Measurements from ENCODE around the gene TOP2B.

The TOP2B gene, protein sequence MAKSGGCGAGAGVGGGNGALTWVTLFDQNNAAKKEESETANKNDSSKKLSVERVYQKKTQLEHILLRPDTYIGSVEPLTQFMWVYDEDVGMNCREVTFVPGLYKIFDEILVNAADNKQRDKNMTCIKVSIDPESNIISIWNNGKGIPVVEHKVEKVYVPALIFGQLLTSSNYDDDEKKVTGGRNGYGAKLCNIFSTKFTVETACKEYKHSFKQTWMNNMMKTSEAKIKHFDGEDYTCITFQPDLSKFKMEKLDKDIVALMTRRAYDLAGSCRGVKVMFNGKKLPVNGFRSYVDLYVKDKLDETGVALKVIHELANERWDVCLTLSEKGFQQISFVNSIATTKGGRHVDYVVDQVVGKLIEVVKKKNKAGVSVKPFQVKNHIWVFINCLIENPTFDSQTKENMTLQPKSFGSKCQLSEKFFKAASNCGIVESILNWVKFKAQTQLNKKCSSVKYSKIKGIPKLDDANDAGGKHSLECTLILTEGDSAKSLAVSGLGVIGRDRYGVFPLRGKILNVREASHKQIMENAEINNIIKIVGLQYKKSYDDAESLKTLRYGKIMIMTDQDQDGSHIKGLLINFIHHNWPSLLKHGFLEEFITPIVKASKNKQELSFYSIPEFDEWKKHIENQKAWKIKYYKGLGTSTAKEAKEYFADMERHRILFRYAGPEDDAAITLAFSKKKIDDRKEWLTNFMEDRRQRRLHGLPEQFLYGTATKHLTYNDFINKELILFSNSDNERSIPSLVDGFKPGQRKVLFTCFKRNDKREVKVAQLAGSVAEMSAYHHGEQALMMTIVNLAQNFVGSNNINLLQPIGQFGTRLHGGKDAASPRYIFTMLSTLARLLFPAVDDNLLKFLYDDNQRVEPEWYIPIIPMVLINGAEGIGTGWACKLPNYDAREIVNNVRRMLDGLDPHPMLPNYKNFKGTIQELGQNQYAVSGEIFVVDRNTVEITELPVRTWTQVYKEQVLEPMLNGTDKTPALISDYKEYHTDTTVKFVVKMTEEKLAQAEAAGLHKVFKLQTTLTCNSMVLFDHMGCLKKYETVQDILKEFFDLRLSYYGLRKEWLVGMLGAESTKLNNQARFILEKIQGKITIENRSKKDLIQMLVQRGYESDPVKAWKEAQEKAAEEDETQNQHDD (N-terminal part only)

DNA sequence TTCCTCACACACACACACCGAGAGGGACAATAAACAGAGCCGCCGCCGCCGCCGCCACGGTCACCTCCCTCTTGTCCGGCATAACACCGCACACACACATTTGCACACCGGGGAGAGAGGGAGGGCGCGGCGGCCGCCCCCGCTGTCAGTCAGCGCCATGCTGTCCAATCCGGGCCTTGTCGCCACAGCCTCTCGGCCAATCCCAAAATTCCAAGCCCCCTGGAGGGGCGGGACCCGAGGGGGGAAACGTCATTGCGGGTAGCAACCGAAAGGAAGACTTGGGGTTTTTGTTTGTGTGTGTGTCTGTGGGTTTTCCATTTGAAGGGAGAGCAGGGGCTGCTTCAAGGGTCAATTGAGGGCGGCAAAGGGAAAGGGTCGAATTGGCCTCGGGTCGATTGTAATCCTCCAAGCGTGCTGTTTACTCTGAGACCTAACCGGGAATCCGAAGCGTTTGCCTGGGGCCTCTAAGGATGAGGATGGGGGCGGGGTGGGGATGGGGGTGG is at the start of gene TOP2B:
Gene TOP2B (minus strand): TSS at position 96 of the 503 bp plus-strand sequence. CDS start 610 bp downstream, outside the sequence.
- DNase-seq (ENCODE audit: low read depth, low spot score): peak; percentile 86

DNA sequence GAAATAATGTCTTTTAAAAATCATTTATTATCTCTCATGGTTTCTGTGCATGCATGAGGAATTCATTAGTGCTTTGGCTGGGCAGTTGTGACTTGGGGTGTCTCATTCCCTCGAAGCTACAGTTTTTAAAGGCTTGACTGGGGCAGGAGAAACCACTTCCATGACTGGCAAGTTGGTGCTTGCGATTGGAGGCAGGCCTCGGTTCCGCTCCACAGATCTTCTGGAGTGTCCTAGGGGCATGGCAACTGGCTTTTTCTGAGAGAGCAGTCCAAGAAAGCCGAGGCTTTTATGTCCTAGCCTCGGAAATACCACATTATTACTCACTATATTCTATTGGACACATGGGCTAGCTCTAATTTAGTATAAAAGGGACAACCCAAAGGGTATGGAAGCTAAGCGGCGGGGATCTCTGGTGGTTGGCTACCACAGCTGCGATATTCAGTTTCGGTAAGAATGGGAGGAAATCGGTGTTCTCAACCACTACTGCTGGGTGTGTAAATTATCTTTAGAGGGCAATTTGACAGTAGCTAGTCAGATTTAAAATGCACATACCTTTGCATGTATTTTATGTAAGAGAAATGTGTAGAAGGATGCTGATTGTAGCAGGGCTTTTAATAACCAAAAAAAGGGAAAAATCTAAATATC is 48.8 kb upstream of the TOP2B start:
- DNase-seq (ENCODE audit: low read depth, low spot score): no peak

DNA sequence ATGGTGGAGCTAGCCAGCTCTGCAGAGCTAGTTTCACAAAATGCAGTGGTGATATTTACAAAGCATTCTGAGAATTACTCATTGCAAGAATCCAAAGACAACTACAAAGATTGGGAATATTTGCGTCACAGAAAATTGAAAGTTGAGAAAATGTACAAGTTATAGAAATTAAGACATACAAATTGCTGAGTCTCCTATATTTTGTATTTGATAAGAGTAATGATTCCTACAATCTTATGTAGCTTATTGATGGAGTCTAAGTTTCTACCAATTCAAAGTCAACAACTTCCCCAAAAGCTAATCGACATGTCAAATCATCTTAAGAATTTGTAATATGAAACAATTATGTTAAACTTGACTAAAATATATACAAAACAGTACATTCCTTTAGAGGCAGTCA is 46.4 kb upstream of the TOP2B start:
- DNase-seq (ENCODE audit: low read depth, low spot score): no peak

DNA sequence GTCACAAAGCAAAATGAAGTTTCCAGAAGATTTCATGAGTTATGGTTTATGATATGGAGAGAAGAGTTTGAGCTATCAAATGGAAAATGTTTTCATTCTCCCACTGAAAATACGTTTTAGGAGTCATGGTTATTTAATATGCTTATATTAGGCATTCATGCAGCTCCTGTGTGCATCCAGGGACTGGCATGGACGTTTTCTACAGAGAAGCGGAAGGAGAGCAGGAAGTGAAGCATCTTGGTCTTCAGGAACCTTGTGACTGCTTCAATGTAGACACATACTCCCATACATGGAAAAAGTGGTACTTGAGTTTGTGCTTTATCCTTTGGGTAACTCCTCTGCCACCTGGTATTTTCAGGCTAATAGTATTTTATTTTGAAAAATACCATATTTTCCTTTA is 43.3 kb upstream of the TOP2B start:
- no peak for DNase-seq (ENCODE audit: low read depth, low spot score)

DNA sequence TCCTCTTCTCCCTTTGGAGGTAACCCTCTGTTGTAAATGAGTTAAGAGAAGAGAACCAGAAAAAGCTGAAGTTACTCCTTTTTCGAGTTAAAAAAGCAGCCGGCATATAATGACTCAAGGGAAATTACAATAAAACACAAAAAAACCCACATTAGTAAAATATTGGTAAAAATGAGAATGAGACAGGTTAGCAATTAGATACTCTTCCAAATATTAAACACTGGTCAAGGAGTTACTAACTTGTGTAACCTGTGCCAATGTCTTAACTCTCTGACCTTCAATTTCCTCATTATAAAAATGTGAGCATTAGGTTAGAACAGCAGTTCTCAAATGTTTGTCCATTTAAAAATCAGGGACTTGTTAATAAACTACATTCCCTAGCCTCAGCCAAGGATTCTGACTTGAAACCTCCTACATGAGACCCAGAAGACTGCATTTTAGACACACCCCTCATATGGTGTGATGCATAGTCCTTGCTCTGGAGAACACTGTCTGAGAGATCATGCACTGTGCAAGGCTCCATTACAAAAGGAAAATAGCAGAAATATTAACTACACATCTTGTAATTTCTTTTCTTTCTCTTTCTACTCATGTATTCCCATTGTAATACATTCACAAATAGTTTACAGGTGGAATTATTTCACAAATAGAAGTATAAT is 42.7 kb upstream of the TOP2B start:
- no peak for DNase-seq (ENCODE audit: low read depth, low spot score)

DNA sequence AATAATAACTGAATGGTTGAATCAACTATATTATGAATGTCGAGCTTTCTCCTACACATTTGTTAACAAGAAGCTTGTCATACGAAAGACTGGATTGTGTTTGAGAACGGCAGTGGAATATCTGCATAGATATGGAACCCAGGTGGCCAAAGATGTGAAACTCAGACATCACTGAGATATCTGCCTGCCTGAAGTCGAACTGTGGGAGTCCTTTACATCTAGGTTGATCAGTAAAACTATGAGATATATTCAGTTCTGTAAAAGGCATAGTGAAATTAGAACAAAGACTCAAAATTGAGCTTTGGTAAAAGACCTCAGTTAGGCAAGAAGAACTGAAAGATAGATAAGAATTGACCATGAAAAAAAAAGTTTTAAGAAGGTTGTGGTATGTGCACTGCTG is 41.5 kb upstream of the TOP2B start:
- DNase-seq (ENCODE audit: low read depth, low spot score): no peak

DNA sequence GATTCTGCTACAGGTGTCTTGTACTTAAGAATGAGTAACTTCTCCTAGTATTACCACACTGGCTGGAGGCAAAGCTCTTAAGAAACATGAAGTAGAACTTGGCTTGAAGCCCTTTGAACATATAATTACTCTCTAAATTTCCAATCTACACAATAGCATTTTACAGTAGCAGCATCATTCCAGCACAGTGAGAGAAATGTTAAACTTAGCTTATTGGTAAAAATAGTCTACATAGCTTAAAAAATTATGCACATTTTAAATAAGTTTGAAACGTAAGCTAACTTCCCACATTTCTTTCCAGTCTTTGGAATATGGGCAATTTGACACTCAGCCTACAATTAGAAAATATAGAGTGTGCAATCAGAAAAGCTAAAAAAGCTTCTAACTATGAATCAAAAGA is 32.8 kb upstream of the TOP2B start:
- DNase-seq (ENCODE audit: low read depth, low spot score): no peak

DNA sequence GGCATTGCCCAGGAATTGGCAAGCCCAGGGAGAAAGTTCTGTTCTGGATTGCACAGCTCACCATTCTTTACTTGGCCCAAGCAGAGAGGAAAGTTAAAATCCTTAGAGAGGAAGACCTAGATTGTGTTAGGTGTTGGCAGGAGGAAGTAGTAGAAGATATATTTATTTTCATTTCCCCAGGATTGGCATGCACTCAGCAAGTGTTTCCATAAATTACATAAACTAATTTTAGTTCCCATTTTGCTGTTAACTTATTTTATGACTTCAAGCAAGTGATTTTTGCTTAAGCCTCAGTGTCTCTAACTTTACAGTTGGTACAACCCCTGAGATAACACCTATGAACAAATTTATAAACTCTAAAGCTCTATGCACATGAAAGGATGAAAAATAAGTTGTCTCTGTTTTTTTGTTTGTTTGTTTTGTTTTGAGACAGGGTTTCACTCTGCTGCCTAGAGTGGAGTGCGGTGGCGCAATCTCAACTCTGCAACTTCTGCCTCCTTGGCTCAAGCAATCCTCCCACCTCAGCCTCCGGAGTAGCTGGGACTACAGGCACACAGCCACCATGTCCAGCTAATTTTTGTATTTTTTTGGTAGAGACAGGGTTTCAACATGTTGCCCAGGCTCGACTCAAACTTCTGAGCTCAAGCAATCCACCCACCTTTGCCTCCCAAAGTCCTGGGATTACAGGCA is 31.2 kb upstream of the TOP2B start:
- no peak for DNase-seq (ENCODE audit: low read depth, low spot score)

DNA sequence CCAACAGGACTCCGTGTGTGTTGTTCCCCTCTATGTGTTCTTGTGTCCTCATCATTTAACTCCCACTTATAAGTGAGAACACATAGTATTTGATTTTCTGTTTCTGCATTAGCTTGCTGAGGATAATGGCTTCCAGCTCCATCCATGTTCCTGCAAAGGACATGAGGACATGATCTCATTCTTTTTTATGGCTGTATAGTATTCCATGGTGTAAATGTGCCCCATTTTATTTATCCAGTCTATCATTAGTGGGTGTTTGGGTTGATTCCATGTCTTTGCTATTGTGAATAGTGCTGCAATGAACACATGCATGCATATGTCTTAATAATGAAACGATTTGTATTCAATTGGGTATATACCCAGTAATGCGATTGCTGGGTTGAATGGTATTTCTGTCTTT is 28.5 kb upstream of the TOP2B start:
- DNase-seq (ENCODE audit: low read depth, low spot score): no peak

DNA sequence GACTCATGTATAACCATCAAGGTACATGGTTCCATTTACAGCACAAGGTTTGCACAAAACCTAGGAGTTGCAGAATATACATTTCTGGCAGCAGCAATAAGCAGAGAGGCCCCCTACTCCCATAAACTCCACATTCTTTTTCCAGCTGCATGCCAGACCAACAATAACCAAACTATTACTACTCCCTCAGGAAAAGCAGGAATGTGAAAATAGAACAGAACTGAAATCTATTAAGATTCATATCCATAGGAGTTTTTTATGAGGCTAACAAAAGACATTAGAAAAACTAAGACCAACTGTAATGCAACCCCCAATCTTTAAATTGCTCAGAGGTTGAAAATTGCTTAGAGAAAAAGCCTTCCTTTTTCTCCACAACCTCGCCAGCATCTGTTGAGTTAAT is 27.6 kb upstream of the TOP2B start:
- no peak for DNase-seq (ENCODE audit: low read depth, low spot score)

DNA sequence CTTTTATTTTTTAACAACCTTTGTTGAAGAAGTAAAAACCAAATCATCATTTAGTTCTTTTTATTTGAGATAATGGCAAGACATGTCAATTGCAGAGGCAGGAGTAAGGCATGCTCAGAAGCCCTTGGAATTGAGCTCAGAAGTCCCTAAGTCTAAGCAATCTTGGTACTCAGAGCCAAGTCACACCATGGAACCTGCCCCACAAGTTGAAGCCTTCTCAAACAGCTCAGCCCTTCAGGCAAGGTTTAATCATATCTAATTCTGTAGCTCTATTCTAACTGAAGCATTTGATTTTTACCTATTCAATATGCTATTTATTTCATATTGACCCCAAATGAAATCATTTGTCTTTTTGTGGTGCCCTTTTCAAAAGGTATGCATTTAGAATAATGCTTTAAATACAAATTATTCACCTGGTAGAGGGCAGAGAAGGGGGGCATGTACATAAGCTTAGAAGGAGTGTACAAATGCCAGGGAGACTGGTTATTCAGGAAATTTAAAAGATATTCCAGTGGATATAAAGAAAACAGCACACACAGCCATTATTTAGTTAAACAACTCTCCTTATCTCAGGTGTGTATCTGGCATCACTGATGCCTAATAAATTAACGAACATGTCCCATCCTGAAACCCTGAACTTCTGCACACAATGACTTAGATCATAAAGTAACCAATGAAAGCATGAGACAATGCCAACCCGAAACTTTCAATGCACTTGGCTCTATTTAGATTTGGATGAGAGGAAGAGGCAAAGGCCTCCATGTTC is 26.2 kb upstream of the TOP2B start:
- no peak for DNase-seq (ENCODE audit: low read depth, low spot score)

DNA sequence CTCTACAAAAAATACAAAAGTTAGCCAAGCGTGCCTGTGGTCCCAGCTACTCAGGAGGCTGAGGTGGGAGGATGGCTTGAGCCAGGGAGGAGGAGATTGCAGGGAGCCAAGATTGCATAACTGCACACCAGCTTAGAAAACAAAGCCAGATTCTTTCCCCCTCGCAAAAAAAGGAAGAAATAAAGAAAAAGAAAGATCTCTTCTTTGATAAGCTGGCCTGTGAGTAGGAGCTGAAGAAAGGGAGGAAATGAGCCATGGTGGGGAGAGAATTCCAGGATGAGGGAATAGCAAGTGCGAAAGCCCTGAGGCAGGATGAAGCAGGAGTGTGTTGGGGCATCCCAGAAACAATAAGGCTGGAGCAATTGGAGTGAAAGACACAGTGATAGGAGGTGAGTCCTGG is 24.5 kb upstream of the TOP2B start:
- no peak for DNase-seq (ENCODE audit: low read depth, low spot score)

DNA sequence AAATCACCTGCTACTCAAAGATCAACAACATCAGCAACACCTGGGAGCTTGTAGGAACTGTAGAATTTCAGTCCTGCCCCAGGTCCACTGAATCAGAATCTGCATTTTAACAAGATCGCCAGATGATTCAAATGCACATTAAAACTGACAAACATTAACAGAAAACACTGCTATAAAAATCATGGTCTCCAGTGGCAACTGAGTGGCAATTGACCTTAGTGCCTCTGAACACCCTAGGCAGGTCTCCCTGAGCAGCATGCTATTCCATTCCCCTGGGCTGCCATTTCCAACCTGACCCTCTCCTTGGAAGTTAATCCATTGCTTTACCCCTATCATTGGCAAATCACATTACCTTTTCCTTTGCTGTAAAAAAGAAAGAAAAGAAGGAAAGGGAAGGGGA is 23.0 kb upstream of the TOP2B start:
- DNase-seq (ENCODE audit: low read depth, low spot score): no peak

DNA sequence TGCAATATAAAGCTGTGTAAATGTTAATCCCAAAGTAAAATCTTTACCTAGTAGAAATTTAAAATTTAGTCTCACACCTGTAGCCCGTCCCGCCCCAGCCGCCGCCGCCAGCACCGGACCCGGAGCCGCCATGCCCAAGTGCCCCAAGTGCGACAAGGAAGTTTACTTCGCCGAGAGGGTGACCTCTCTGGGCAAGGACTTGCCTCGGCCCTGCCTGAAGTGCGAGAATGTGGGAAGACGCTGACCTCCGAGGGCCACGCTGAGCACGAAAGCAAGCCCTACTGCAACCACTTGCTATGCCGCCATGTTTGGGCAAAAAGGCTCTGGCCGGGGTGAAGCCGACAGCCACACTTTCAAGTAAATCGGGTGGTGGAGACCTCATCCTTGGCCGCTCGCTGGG is 22.1 kb upstream of the TOP2B start:
- no peak for DNase-seq (ENCODE audit: low read depth, low spot score)

DNA sequence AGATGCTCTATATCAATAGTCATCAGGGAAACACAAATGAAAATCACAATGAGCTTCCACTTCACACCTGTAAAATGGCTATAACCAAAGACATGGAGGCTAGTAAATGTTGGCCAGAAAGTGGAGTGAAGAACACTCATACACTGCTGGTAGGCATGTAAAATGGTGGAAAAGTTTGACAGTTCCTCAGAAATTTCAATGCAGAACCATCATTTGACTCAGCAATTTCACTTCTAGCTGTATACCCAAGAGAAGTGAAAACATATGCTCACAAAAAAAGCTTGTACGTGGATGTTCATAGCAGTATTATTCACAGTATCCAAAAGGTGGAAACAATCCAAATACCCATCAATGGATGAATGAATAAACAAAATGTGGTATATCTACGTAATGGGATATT is 19.2 kb upstream of the TOP2B start:
- DNase-seq (ENCODE audit: low read depth, low spot score): no peak

DNA sequence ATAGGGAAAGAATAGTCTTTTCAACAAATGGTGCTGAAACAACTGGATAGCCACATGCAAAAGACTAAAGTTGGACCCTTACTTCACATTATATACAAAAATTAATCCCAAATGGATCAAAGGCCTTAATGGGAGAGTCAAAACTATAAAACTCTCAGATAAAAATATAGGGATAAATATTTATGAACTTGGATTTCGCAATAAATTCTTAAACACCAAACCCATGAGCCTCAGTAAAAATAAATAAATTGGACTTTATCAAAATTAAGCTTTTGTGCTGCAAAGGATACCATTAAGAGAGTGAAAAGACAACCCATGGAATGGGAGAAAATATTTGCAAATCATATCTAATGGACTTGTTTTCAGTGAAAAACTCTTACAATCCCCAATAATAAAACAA is 18.7 kb upstream of the TOP2B start:
- no peak for DNase-seq (ENCODE audit: low read depth, low spot score)

DNA sequence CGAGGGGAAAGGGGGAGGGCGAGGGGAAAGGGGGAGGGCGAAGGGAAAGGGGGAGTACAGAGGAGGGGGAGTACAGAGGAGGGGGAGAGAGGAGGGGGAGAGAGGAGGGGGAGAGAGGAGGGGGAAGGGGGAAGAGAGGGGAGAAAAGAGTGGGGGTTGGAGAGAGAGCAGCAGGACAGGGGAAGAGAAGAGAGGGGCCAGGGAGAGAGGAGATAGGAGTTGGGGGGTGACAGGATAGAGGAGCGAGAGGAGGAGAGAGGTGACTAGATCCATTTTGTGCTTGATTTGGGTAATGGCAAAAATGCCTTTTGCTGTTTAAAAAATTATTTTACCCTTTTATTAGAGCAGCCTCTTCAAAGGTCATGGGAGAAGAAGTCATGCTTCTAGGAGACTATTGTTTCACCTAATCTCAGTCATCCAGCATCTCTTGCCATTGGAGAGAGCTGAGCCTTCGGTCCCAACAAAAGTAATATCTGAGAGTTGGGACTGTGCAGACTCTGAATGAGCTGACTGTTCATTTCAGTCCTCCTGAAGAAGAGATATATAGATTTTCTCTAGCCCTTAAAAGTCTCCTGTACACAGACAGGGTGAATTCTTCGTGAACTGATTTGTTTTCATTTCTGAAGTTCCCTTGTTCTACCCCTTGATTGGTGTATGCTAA is 15.1 kb upstream of the TOP2B start:
- no peak for DNase-seq (ENCODE audit: low read depth, low spot score)

DNA sequence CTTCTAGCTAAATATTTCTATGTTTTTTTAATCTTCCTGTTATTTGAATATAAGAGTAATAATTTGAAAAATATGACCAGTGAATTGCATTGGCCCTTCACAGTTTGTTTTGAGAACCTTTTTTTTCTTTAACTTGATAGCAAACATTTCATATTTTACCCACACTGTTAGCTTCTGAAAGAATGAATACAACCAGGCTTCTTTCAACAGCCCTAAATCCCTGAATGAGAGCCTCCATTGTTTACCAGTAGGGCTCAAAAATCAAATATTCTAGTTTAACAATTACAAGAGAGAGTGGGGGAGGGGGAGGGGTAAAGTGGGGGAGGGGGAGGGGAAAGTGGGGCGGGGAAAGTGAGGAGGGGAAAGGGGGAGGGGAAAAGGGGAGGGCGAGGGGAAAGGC is 14.5 kb upstream of the TOP2B start:
- no peak for DNase-seq (ENCODE audit: low read depth, low spot score)

DNA sequence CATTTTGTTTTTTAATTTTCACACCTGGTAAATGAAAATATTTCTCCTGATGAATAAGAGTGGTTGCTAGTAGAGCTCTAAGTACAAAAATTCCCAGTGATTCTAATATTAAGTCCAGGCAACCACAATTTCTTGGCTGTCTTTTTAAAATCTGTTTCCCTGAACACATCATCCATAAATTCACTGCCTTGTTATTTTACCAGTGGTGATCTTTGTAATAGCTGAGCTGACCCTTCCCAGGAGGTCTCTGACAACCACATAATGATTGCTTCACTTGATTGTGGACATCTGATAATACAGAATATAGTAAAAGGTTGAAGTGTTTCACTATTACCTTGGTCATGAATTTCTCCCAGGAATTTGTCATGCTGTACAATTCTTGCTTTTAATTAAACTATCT is 13.9 kb upstream of the TOP2B start:
- no peak for DNase-seq (ENCODE audit: low read depth, low spot score)
